Measurements from ENCODE around the gene CCSAP.

DNA sequence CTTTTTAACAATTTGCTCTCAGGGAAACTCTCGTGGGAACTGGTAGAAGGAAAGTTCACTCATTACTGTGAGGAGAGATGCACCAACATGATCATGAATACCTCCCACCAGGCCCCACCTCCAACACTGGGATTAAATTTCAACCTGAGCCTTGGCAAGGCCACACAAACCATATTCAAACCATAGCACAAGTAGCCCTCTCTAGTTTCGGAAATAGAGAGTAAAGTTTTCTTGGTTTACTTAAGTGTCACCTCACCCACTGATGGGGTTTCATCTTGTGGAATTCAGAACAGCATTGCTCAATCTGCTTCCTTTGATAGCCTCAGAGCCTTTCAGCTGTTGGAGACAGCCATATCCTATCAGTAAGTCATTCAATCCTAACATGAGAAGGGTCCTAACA lies 25.5 kb upstream of the CCSAP start:
- TF ChIP-seq BACH1 (IDR thresholded peaks at IDR 0.05; ENCODE audit: borderline replicate concordance): no peak
- TF ChIP-seq POLR2AphosphoS5 (IDR thresholded peaks at IDR 0.05; ENCODE audit: low read length): no peak
- no peak for TF ChIP-seq CHD1 (IDR thresholded peaks at IDR 0.05; ENCODE audit: low read depth, low read length)
- TF ChIP-seq GABPA (IDR thresholded peaks at IDR 0.05; ENCODE audit: low read depth): no peak
- TF ChIP-seq SIN3A (IDR thresholded peaks at IDR 0.05; ENCODE audit: low read depth, low read length): no peak
- no peak for TF ChIP-seq MXI1 (IDR thresholded peaks at IDR 0.05; ENCODE audit: low read depth, low read length)
- TF ChIP-seq, protein P1, sequence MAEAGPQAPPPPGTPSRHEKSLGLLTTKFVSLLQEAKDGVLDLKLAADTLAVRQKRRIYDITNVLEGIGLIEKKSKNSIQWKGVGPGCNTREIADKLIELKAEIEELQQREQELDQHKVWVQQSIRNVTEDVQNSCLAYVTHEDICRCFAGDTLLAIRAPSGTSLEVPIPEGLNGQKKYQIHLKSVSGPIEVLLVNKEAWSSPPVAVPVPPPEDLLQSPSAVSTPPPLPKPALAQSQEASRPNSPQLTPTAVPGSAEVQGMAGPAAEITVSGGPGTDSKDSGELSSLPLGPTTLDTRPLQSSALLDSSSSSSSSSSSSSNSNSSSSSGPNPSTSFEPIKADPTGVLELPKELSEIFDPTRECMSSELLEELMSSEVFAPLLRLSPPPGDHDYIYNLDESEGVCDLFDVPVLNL (IDR thresholded peaks at IDR 0.05; ENCODE audit: low read depth, low read length): no peak
- TF ChIP-seq SP1 (IDR thresholded peaks at IDR 0.05; ENCODE audit: low read depth, low read length): no peak
- TF ChIP-seq POU2F2 (IDR thresholded peaks at IDR 0.05; ENCODE audit: borderline replicate concordance, low read depth, low read length): no peak
- TF ChIP-seq ZBTB4 (CRISPR knock-in tag; IDR thresholded peaks at IDR 0.05): no peak
- no peak for TF ChIP-seq EP300 (IDR thresholded peaks at IDR 0.05; ENCODE audit: borderline replicate concordance in 1 of 2, control insufficient read depth in 1 of 2, low read depth in 2 of 2, low read length in 2 of 2)
- TF ChIP-seq SPI1 (IDR thresholded peaks at IDR 0.05; ENCODE audit: borderline replicate concordance, insufficient read depth, low read depth, low read length): no peak
- TF ChIP-seq FOXM1 (IDR thresholded peaks at IDR 0.05; ENCODE audit: low read depth, low read length): no peak
- TF ChIP-seq POLR2AphosphoS2 (IDR thresholded peaks at IDR 0.05; ENCODE audit: low read depth, low read length): no peak

Measured in GM12878 (cell line).